Gastrocnemius medialis (tissue), 4 donors: ENCODE results near the gene NQO2.

Experiments
- POLR2A ChIP-seq, 2 donors: fragments of 450-650 bp; IDR thresholded peaks; one replicate each; pipeline ENCODE4 v1.6.1; 2017; ENCODE audit warnings: antibody characterized with exemption in 2 of 2, mild to moderate bottlenecking in 2 of 2, moderate library complexity in 2 of 2
- TF ChIP-seq, protein P1 (sequence below), 5 experiments: fragments of 450-650 bp in 3 of 5; fragments of 200-600 bp in 2 of 5; sonication (generic) in 2 of 5; IDR thresholded peaks in 4 of 5; conservative IDR thresholded peaks in 1 of 5; 1 replicate in 4 of 5; 2 replicates in 1 of 5; pipeline ENCODE4 v1.5.1; 2016 to 2019; ENCODE audit warnings: antibody characterized with exemption in 5 of 5, mild to moderate bottlenecking in 3 of 5, moderate library complexity in 3 of 5

GRCh38 chr6:2968600-2969135, 31.0 kb upstream of the NQO2 start:
- TF ChIP-seq, protein P1, sequence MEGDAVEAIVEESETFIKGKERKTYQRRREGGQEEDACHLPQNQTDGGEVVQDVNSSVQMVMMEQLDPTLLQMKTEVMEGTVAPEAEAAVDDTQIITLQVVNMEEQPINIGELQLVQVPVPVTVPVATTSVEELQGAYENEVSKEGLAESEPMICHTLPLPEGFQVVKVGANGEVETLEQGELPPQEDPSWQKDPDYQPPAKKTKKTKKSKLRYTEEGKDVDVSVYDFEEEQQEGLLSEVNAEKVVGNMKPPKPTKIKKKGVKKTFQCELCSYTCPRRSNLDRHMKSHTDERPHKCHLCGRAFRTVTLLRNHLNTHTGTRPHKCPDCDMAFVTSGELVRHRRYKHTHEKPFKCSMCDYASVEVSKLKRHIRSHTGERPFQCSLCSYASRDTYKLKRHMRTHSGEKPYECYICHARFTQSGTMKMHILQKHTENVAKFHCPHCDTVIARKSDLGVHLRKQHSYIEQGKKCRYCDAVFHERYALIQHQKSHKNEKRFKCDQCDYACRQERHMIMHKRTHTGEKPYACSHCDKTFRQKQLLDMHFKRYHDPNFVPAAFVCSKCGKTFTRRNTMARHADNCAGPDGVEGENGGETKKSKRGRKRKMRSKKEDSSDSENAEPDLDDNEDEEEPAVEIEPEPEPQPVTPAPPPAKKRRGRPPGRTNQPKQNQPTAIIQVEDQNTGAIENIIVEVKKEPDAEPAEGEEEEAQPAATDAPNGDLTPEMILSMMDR (IDR thresholded peaks at IDR 0.05 in 4 of 5, conservative IDR thresholded peaks at IDR 0.05 in 1 of 5) = no peak
- TF ChIP-seq POLR2A (IDR thresholded peaks at IDR 0.05) = no peak
